GM12873 (cell line): Measurements from ENCODE around the gene TBC1D4.

Experiments used
- CTCF ChIP-seq: IDR thresholded peaks from 2 replicates; pipeline ENCODE4 v1.5.1; 2012; ENCODE audit warnings: low read depth, mild to moderate bottlenecking, moderate library complexity, low read length, control low read depth; ENCODE audit not compliant: insufficient read depth; ENCODE audit errors: missing control alignments

Gene TBC1D4

GRCh38 chr13:75446874-75447273 lies 35.1 kb downstream of the TBC1D4 start:
- no peak for TF ChIP-seq CTCF

GRCh38 chr13:75445717-75446499 lies 36.1 kb downstream of the TBC1D4 start:
- TF ChIP-seq CTCF: no peak

GRCh38 chr13:75444016-75444415 lies 38.0 kb downstream of the TBC1D4 start:
- no peak for TF ChIP-seq CTCF

DNA sequence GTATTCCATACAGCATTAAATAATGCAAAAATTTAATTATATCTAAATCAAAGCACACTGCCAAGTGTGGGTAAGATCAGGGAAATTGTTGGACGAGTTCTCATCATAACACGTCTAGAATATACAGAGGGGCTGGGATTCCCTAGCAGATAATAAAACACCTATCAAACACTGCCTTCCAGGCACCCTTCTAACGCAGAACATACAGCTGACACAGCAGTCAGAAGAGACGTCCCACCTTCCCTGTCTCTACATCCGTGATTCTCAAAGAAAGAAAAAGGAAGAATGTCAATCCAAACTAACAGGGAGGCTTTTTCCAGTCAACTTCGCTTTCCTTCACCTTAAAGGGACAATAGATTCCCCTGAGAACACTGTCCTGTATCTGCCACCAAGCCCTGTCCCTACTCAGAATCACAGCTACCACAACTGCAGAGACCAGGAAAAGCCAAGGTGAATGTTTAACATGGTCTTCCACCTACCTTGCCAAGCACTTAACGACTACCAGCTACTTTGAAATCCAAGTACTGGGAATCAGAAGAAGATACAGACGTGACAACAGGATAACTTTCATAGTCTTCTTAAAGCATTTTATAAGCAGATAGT lies 38.5 kb downstream of the TBC1D4 start:
- TF ChIP-seq CTCF: no peak

GRCh38 chr13:75442736-75443234 lies 39.2 kb downstream of the TBC1D4 start:
- TF ChIP-seq CTCF: no peak

DNA sequence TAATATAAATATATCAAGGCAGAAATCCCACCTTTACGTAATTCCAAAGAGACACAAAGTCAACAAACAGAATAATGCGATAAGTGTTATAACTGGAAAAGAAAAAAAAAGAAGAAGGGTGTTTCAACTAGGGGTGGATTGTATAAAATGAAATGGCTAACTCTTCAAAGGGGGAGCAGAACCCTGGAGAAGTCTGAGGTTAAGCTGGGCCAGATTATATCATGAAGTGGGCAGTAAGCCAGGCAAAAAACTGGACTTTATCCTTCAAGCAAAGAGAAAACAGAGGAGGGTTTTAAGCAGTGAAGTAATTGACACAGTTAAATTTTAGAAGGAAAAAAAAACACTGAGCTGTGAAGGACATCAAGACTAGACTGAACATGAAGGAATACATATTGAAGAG lies 41.9 kb downstream of the TBC1D4 start:
- TF ChIP-seq CTCF: no peak

DNA sequence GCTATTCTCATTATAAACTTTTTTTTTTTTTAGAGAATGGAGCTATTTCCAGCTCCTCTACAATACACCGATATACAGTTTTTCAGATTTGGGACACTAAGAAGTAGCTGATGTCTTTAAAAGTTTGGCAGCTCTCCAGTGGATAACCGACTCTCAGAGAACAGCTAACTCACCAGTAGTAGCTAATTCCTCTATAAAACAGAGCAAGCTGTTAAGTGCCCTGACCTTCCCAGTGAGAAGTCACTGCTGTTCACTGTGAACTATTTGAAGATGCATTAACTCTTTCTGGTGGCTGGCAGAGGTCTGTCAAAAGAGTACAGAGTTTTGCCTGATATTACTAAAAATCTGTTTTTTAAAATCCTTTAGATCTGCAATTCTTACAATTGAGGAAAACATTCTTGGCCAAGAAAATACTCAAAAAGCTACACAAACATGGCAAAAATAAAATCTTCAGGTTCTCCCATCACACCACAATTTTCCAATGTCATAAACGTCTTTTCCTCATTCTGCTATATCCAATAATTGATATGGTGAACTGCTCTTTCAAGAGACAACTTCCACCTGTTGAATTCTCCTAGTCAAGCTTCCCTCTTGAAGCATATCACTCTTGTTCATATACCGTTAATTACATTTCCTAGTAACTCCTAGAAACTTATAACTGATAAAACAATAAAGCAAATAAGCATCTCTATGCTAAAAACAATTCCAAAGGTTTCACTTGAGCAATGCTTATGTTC lies 44.2 kb downstream of the TBC1D4 start:
- TF ChIP-seq CTCF: no peak
